Astrocyte (in vitro differentiated cells and primary cell): ENCODE data around the gene CNOT1. TPM values are rescaled to one million over a fixed set of nuclear protein-coding genes. Genes with fewer than 3 reads are reported as not detected.

Experiments used
- DNase-seq: peaks from one replicate; pipeline ENCODE4 v3.0.0-alpha.2; 2010; ENCODE audit warnings: low read depth
- FAIRE-seq: peaks from 2 replicates; lab custom pipeline; 2011; peaks lifted over from hg19 to GRCh38; lab: Jason Lieb, UNC
- H2AFZ ChIP-seq: 2 replicates; pipeline ENCODE4 v1.6.0; 2012; ENCODE audit warnings: low read depth, low read length, inconsistent platforms
- H3K27ac ChIP-seq: 2 replicates; pipeline ENCODE4 v1.5.1; 2011; ENCODE audit warnings: low read depth, low read length, inconsistent platforms
- H3K27me3 ChIP-seq: 2 replicates; pipeline ENCODE4 v1.6.0; 2011; ENCODE audit warnings: low read length, inconsistent platforms; ENCODE audit not compliant: insufficient read depth
- H3K36me3 ChIP-seq: 2 replicates; pipeline ENCODE4 v1.5.1; 2011; ENCODE audit warnings: low read length, inconsistent platforms; ENCODE audit not compliant: insufficient read depth
- H3K4me1 ChIP-seq: 2 replicates; pipeline ENCODE4 v1.5.1; 2011; ENCODE audit warnings: low read length, inconsistent platforms; ENCODE audit not compliant: insufficient read depth
- H3K4me2 ChIP-seq: 2 replicates; pipeline ENCODE4 v1.6.0; 2012; ENCODE audit warnings: low read length, inconsistent platforms
- H3K4me3 ChIP-seq: 2 replicates; pipeline ENCODE4 v1.5.1; 2011; ENCODE audit warnings: low read depth, mild to moderate bottlenecking, low read length, inconsistent platforms; ENCODE audit not compliant: insufficient read depth
- H3K79me2 ChIP-seq: 2 replicates; pipeline ENCODE4 v1.6.0; 2012; ENCODE audit warnings: mild to moderate bottlenecking, low read length, inconsistent platforms; ENCODE audit not compliant: insufficient read depth
- H3K9ac ChIP-seq: 2 replicates; pipeline ENCODE4 v1.6.0; 2012; ENCODE audit warnings: mild to moderate bottlenecking, low read length, inconsistent platforms
- H3K9me3 ChIP-seq: 2 replicates; pipeline ENCODE4 v1.5.1; 2012; ENCODE audit warnings: low read depth, mild to moderate bottlenecking, low read length, inconsistent platforms; ENCODE audit not compliant: insufficient read depth
- H4K20me1 ChIP-seq: 2 replicates; pipeline ENCODE4 v1.6.0; 2012; ENCODE audit warnings: low read length, inconsistent platforms; ENCODE audit not compliant: insufficient read depth
- H3K27ac Mint-ChIP-seq: one replicate; pipeline ENCODE4 v1.8.0; 2021; ENCODE audit warnings: mild to moderate bottlenecking, mixed read lengths; ENCODE audit not compliant: unreplicated experiment
- H3K27me3 Mint-ChIP-seq: one replicate; pipeline ENCODE4 v1.8.0; 2021; ENCODE audit warnings: low read depth, mixed read lengths; ENCODE audit not compliant: unreplicated experiment
- H3K36me3 Mint-ChIP-seq: one replicate; pipeline ENCODE4 v1.8.0; 2021; ENCODE audit warnings: low read depth, mixed read lengths; ENCODE audit not compliant: unreplicated experiment
- H3K4me1 Mint-ChIP-seq: one replicate; pipeline ENCODE4 v1.8.0; 2021; ENCODE audit warnings: low read depth, mixed read lengths; ENCODE audit not compliant: unreplicated experiment
- H3K4me3 Mint-ChIP-seq: one replicate; pipeline ENCODE4 v1.8.0; 2021; ENCODE audit warnings: mild to moderate bottlenecking, moderate library complexity, mixed read lengths; ENCODE audit not compliant: unreplicated experiment
- H3K9me3 Mint-ChIP-seq: one replicate; pipeline ENCODE4 v1.8.0; 2021; ENCODE audit warnings: mild to moderate bottlenecking, mixed read lengths; ENCODE audit not compliant: unreplicated experiment
- EZH2 ChIP-seq: IDR thresholded peaks from 2 replicates; pipeline ENCODE4 v1.6.1; 2012; ENCODE audit warnings: mild to moderate bottlenecking, low read length, inconsistent platforms; ENCODE audit not compliant: insufficient read depth
- total RNA-seq: library from RNA; stranded (reverse); gene quantifications from 2 replicates; pipeline ENCODE4 v1.2.1, GENCODE V29; 2021
- TF ChIP-seq, protein P1 (sequence below): IDR thresholded peaks from 2 replicates; pipeline ENCODE4 v1.5.1; 2011; ENCODE audit warnings: low read depth, mild to moderate bottlenecking, inconsistent platforms, low read length, moderate library complexity; ENCODE audit not compliant: insufficient read depth

Gene CNOT1
- total RNA-seq, 1 donor from 2014 or later: 212 TPM

GRCh38 chr16:58490065-58490464 is 139.6 kb downstream of the CNOT1 start:
- H3K36me3 Mint-ChIP-seq: no peaks in the 10 kb centered on the region
- no peaks in the 10 kb centered on the region for H3K27me3 ChIP-seq
- no peak overlapping the region for H3K9ac ChIP-seq
- H4K20me1 ChIP-seq: no peaks in the 10 kb centered on the region
- H3K4me3 Mint-ChIP-seq: no peak overlapping the region
- H3K79me2 ChIP-seq: no peaks in the 10 kb centered on the region
- no peak overlapping the region for H3K4me2 ChIP-seq
- no peaks in the 10 kb centered on the region for H3K9me3 ChIP-seq
- H2AFZ ChIP-seq: no peak overlapping the region
- no peaks in the 10 kb centered on the region for H3K9me3 Mint-ChIP-seq
- no peaks in the 10 kb centered on the region for H3K4me1 ChIP-seq
- H3K4me1 Mint-ChIP-seq: peaks cover 1% of the 10 kb centered on the region
- no peak overlapping the region for H3K27ac Mint-ChIP-seq
- H3K4me3 ChIP-seq: no peak overlapping the region
- no peaks in the 10 kb centered on the region for H3K36me3 ChIP-seq
- H3K27ac ChIP-seq: no peak overlapping the region
- H3K27me3 Mint-ChIP-seq: peaks cover 16% of the 10 kb centered on the region
- DNase-seq: no peak
- TF ChIP-seq, protein P1, sequence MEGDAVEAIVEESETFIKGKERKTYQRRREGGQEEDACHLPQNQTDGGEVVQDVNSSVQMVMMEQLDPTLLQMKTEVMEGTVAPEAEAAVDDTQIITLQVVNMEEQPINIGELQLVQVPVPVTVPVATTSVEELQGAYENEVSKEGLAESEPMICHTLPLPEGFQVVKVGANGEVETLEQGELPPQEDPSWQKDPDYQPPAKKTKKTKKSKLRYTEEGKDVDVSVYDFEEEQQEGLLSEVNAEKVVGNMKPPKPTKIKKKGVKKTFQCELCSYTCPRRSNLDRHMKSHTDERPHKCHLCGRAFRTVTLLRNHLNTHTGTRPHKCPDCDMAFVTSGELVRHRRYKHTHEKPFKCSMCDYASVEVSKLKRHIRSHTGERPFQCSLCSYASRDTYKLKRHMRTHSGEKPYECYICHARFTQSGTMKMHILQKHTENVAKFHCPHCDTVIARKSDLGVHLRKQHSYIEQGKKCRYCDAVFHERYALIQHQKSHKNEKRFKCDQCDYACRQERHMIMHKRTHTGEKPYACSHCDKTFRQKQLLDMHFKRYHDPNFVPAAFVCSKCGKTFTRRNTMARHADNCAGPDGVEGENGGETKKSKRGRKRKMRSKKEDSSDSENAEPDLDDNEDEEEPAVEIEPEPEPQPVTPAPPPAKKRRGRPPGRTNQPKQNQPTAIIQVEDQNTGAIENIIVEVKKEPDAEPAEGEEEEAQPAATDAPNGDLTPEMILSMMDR: no peak
- TF ChIP-seq EZH2: no peak
- no peak for FAIRE-seq

DNA sequence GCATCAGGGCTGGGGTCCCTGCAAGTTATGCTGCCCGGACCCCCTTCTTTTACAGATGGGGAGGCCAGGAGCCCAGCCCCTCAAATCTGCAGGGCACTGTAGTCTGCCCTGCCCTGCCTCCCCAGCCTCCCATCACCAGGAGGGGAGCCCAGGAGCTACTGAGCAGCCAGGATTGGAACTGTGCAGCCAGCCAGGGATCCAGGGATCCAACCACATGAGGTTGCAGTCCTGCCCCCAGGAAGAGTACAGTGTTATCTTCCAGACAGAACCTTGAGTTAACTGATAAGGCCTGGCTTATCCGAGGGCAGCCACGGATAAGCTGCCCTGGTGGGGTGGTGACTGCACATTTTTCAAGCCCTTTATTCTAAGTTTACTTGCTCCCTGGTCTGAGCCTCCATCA is 141.1 kb downstream of the CNOT1 start:
- Histone ChIP-seq H4K20me1 (no peaks in the 10 kb centered on the region), H2AFZ (no peak overlapping the region), H3K36me3 (no peaks in the 10 kb centered on the region), H3K9ac (no peak overlapping the region), H3K9me3 (no peaks in the 10 kb centered on the region), H3K79me2 (no peaks in the 10 kb centered on the region), H3K4me1 (no peaks in the 10 kb centered on the region), H3K27me3 (no peaks in the 10 kb centered on the region), H3K4me3 (no peak overlapping the region), H3K4me2 (no peak overlapping the region), H3K27ac (no peak overlapping the region)
- FAIRE-seq (no peak), DNase-seq (no peak)
- H3K4me1 Mint-ChIP-seq: peaks cover 1% of the 10 kb centered on the region
- H3K27ac Mint-ChIP-seq: no peak overlapping the region
- H3K4me3 Mint-ChIP-seq: no peak overlapping the region
- no peak for TF ChIP-seq EZH2
- TF ChIP-seq, protein P1: no peak
- no peaks in the 10 kb centered on the region for H3K9me3 Mint-ChIP-seq
- no peaks in the 10 kb centered on the region for H3K36me3 Mint-ChIP-seq
- peaks cover 17% of the 10 kb centered on the region for H3K27me3 Mint-ChIP-seq

GRCh38 chr16:58487566-58488351 is 141.9 kb downstream of the CNOT1 start:
- Mint-ChIP-seq H3K4me1 (no peaks in the 10 kb centered on the region), H3K27me3 (peaks cover 17% of the 10 kb centered on the region), H3K27ac (no peak overlapping the region), H3K9me3 (no peaks in the 10 kb centered on the region), H3K4me3 (no peak overlapping the region), H3K36me3 (no peaks in the 10 kb centered on the region)
- H4K20me1 ChIP-seq: no peaks in the 10 kb centered on the region
- no peaks in the 10 kb centered on the region for H3K27me3 ChIP-seq
- H3K4me3 ChIP-seq: peak overlapping the region; percentile 6
- no peaks in the 10 kb centered on the region for H3K79me2 ChIP-seq
- FAIRE-seq (no peak), DNase-seq (peak; percentile 52)
- peak overlapping the region; percentile 68 for H3K4me2 ChIP-seq
- H3K36me3 ChIP-seq: no peaks in the 10 kb centered on the region
- TF ChIP-seq EZH2: no peak
- TF ChIP-seq, protein P1: peak; percentile 65
- H3K27ac ChIP-seq: no peak overlapping the region
- no peaks in the 10 kb centered on the region for H3K4me1 ChIP-seq
- H3K9ac ChIP-seq: no peak overlapping the region
- H3K9me3 ChIP-seq: no peaks in the 10 kb centered on the region
- peak overlapping the region; percentile 81 for H2AFZ ChIP-seq
